ENCODE measurements around the gene SPDYE2.
"Not testable (repeated sequence)": the region's sequence is repeated elsewhere in the genome, so short reads cannot be mapped to it uniquely, and the experiment has no call there.

- TF ChIP-seq CTCF (IDR thresholded peaks at IDR 0.05); ZFX (IDR thresholded peaks at IDR 0.05; ENCODE audit: borderline replicate concordance): not testable (repeated sequence)
Observed at GRCh38 chr7:102544372-102544771, 6.7 kb upstream of the SPDYE2 start.
